OCI-LY7 (cell line): Measurements from ENCODE around the gene SIL1. TPM values are rescaled to one million over a fixed set of nuclear protein-coding genes. Genes with fewer than 3 reads are reported as not detected.

Experiments
- Bru-seq: library from RNA; stranded (reverse); fragments of 400-500 nt; gene quantifications from one replicate; lab custom pipeline; 2021; lab: Mats Ljungman, UMichigan
- BruChase-seq, 2 experiments: library from RNA; stranded (reverse); fragments of 400-500 nt; gene quantifications; one replicate each; lab custom pipeline; 2021; lab: Mats Ljungman, UMichigan
- BruUV-seq: library from RNA; stranded (reverse); fragments of 400-500 nt; replicated peaks from 2 replicates; lab custom pipeline; 2021; lab: Mats Ljungman, UMichigan
- CTCF ChIA-PET: fragments of 300-600 bp; sonication (Branson Sonifier 250); formaldehyde crosslinking; loops from one replicate; lab custom pipeline; 2022; ENCODE audit warnings: antibody characterized with exemption; ENCODE audit not compliant: unreplicated experiment; lab: Charles Lee
- POLR2A ChIA-PET: fragments of 300-600 bp; sonication (Branson Sonifier 250); formaldehyde crosslinking; loops from one replicate; lab custom pipeline; 2022; ENCODE audit warnings: antibody characterized with exemption; lab: Charles Lee
- DNase-seq: peaks from one replicate; pipeline ENCODE4 v3.0.0-alpha.2; 2015; ENCODE audit warnings: low spot score
- H2AFZ ChIP-seq: fragments of 200-600 bp; sonication (generic), shearing (Covaris generic); 2 replicates; pipeline ENCODE4 v1.6.1; 2014; ENCODE audit warnings: mild to moderate bottlenecking, antibody characterized with exemption, low read length, moderate library complexity
- H3K27ac ChIP-seq: fragments of 200-600 bp; sonication (generic); 2 replicates; pipeline ENCODE4 v1.5.1; 2014; ENCODE audit warnings: mixed run types, low read depth, mild to moderate bottlenecking, moderate library complexity, low read length, inconsistent platforms; ENCODE audit not compliant: poor library complexity, severe bottlenecking
- H3K36me3 ChIP-seq: fragments of 200-600 bp; sonication (generic); 2 replicates; pipeline ENCODE4 v1.6.1; 2014; ENCODE audit warnings: mild to moderate bottlenecking, antibody characterized with exemption, low read length, moderate library complexity, mixed read lengths; ENCODE audit not compliant: insufficient read depth
- H3K4me1 ChIP-seq: fragments of 200-600 bp; sonication (generic); 2 replicates; pipeline ENCODE4 v1.5.1; 2014; ENCODE audit warnings: mild to moderate bottlenecking, low read length; ENCODE audit not compliant: insufficient read depth, poor library complexity, severe bottlenecking
- H3K4me2 ChIP-seq: fragments of 200-600 bp; sonication (generic); 2 replicates; pipeline ENCODE4 v1.6.1; 2014; ENCODE audit warnings: mild to moderate bottlenecking, low read length
- H3K4me3 ChIP-seq: fragments of 200-600 bp; sonication (generic); 2 replicates; pipeline ENCODE4 v1.5.1; 2014; ENCODE audit warnings: mild to moderate bottlenecking, low read depth, low read length; ENCODE audit not compliant: poor library complexity, severe bottlenecking
- H3K79me2 ChIP-seq: fragments of 200-600 bp; sonication (generic); 2 replicates; pipeline ENCODE4 v1.6.1; 2016; ENCODE audit warnings: low read depth, mild to moderate bottlenecking, low read length, moderate library complexity, mixed read lengths; ENCODE audit not compliant: insufficient read depth
- H3K9me2 ChIP-seq: fragments of 200-600 bp; sonication (generic); 2 replicates; pipeline ENCODE4 v1.6.1; 2016; ENCODE audit warnings: mild to moderate bottlenecking, low read length, mixed read lengths; ENCODE audit not compliant: insufficient read depth
- H3K9me3 ChIP-seq: fragments of 200-600 bp; sonication (generic); 2 replicates; pipeline ENCODE4 v1.6.1; 2014; ENCODE audit warnings: mild to moderate bottlenecking, mixed run types, low read length, mixed read lengths
- H4K20me1 ChIP-seq: fragments of 200-600 bp; sonication (generic); 2 replicates; pipeline ENCODE4 v1.6.1; 2014; ENCODE audit warnings: mild to moderate bottlenecking, antibody characterized with exemption, low read length, moderate library complexity, mixed read lengths; ENCODE audit not compliant: insufficient read depth
- EZH2phosphoT487 ChIP-seq: fragments of 200-600 bp; sonication (generic); IDR thresholded peaks from 2 replicates; pipeline ENCODE4 v1.6.1; 2018; ENCODE audit warnings: low read depth, borderline replicate concordance, mild to moderate bottlenecking, mixed run types, antibody characterized with exemption, low read length, moderate library complexity, mixed read lengths
- intact Hi-C: fragments of 100-400 bp; cut with micrococcal nuclease; formaldehyde crosslinking; loops from one replicate; pipeline ENCODE4 v1.10.0; 2022; ENCODE audit not compliant: unreplicated experiment
- long read RNA-seq: library from polyadenylated mRNA; stranded (forward); transcript quantifications from one replicate; pipeline ENCODE4 v2.0.0, GENCODE V29; 2022
- total RNA-seq, 2 experiments: library from RNA; depleted of rRNA in 1 of 2; stranded (reverse); fragments of >200 nt in 1 of 2; shearing (Covaris generic) in 1 of 2; gene quantifications; 2 replicates each; pipeline ENCODE4 v1.2.3, GENCODE V29; 2014 to 2022
- TF ChIP-seq, protein P1 (sequence below): fragments of 200-600 bp; sonication (generic); conservative IDR thresholded peaks from 2 replicates; pipeline ENCODE4 v1.5.1; 2014; ENCODE audit warnings: mild to moderate bottlenecking, antibody characterized with exemption, low read length, moderate library complexity, mixed read lengths

Gene SIL1
- 9.2 and 11.4 TPM in 2 replicates for total RNA-seq (2014; rRNA removed; shearing (Covaris generic))
- 22.8 and 25.8 TPM in 2 replicates for total RNA-seq (2022)
- percentile 60 among the genes with signal in this experiment for Bru-seq, nascent RNA
- BruChase-seq, experiment 1, labeled RNA remaining after a 6-hour chase = percentile 61 among the genes with signal in this experiment
- percentile 51 among the genes with signal in this experiment for BruChase-seq, experiment 2, labeled RNA remaining after a 2-hour chase
- long read RNA-seq, transcript SIL1-202 (10 exons, 1,923 nt) = major isoform, 15 of 126 reads
- long read RNA-seq, partial matches to known transcripts = 1 of 126 reads
- long read RNA-seq, other reads (novel, unspliced or antisense) = 110 of 126 reads

DNA sequence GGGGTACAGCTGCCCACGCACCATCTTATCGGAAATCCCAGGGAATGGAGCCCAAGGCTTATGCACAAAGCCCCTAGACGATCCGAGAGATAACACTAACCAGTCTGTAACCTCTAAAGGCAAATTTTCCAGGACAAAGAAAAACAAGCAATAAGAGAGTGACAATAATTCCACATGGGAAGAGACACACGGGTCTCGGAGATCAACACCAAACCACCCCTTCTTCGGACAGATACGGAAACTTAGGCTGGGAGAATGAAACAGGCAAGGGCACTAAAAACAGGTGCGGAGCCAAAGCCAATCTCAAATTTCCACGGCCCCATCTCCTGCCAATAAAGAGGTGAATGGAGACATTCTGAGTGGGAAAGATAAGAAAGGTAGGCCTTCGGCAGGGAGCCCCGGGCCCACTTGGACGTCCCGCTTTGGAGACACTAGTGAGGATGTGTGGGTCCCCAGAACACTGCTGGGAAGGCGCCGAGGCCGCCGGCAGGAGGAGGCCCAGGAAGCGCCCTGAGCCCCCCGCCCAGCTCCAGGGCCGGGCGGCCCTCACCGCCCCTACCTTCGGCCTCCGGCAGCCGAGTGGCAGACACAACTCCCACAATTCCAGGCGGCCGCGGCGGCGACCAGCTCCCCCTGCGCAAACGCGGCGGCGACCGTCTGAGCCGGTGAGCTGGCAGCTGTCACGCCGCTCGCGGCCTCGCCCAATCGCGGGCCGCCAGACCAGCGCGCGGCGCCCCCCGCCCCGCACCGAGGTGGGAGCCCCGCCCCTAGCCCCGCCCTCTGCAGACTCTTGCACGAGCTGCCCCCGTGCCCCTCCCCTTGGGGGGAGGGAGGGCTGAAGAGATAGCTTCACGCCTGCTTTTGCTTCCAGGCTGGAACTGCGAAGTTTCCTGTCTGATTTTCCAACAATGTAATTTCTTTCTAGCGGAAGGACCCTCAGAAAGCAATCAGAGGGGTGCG is at the start of gene SIL1:
Gene SIL1, minus strand, starts transcription at position 659 of the 960 bp plus-strand sequence. CDS start 70,525 bp downstream, outside the sequence.
- Histone ChIP-seq H3K4me3 (peak within 1 kb of the TSS; percentile 95), H3K27ac (peak within 1 kb of the TSS; percentile 43), H2AFZ (peak within 1 kb of the TSS; percentile 98), H3K9me3 (no peaks in the 10 kb centered on the region), H3K4me1 (peaks cover 20% of the 10 kb centered on the region), H3K79me2 (peaks cover 9% of the 10 kb centered on the region; the same call in 1 of the 2 replicates), H3K9me2 (no peaks in the 10 kb centered on the region), H3K36me3 (no peaks in the 10 kb centered on the region), H3K4me2 (peak within 1 kb of the TSS; percentile 95), H4K20me1 (no peaks in the 10 kb centered on the region)
- ChIA-PET POLR2A (interaction anchor here (0.6 to 1.1 kb wide), 10 partner anchors 9 to 623 kb away, joined by 3 to 5 read pairs (median 3); partner anchors contain the start of gene HSPA9), CTCF (interaction anchor here (0.6 kb wide), 3 partner anchors 57 to 595 kb away, joined by 5 to 8 read pairs (median 6); no protein-coding TSS in a partner anchor)
- TF ChIP-seq, protein P1, sequence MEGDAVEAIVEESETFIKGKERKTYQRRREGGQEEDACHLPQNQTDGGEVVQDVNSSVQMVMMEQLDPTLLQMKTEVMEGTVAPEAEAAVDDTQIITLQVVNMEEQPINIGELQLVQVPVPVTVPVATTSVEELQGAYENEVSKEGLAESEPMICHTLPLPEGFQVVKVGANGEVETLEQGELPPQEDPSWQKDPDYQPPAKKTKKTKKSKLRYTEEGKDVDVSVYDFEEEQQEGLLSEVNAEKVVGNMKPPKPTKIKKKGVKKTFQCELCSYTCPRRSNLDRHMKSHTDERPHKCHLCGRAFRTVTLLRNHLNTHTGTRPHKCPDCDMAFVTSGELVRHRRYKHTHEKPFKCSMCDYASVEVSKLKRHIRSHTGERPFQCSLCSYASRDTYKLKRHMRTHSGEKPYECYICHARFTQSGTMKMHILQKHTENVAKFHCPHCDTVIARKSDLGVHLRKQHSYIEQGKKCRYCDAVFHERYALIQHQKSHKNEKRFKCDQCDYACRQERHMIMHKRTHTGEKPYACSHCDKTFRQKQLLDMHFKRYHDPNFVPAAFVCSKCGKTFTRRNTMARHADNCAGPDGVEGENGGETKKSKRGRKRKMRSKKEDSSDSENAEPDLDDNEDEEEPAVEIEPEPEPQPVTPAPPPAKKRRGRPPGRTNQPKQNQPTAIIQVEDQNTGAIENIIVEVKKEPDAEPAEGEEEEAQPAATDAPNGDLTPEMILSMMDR = no peak
- no peak for TF ChIP-seq EZH2phosphoT487
- intact Hi-C loops = loop anchor here (10.0 kb wide), 1 partner anchor 207 kb away; the partner anchor contains the start of gene SPATA24
- peak; percentile 96 for DNase-seq
- BruUV-seq = TSS peak; percentile 86

GRCh38 chr5:139246394-139246793 is 48.2 kb upstream of the SIL1 start:
- no peak overlapping the region for H2AFZ ChIP-seq
- TF ChIP-seq EZH2phosphoT487 = no peak
- TF ChIP-seq, protein P1 = no peak
- POLR2A ChIA-PET = interaction anchor here (0.6 to 1.1 kb wide), 2 partner anchors 11 to 58 kb away, joined by 3 to 4 read pairs; no protein-coding TSS in a partner anchor
- no peaks in the 10 kb centered on the region for H3K9me3 ChIP-seq
- peaks cover 4% of the 10 kb centered on the region for H3K4me1 ChIP-seq
- BruUV-seq = no TSS peak
- intact Hi-C loops = no loop called here
- H3K79me2 ChIP-seq = no peaks in the 10 kb centered on the region
- no peak for DNase-seq
- H3K36me3 ChIP-seq = no peaks in the 10 kb centered on the region
- H3K4me2 ChIP-seq = no peak overlapping the region
- no peaks in the 10 kb centered on the region for H3K9me2 ChIP-seq
- no peaks in the 10 kb centered on the region for H4K20me1 ChIP-seq
- CTCF ChIA-PET = no interaction called here
- H3K27ac ChIP-seq = no peak overlapping the region
- no peak overlapping the region for H3K4me3 ChIP-seq
